22Rv1 (cell line): Measurements from ENCODE around the gene AMN.

ENCODE experiments used
- H3K27ac ChIP-seq: fragments of 450-650 bp; 2 replicates; pipeline ENCODE4 v1.5.1; 2017
- CTCF ChIP-seq: fragments of 450-650 bp; IDR thresholded peaks from 2 replicates; pipeline ENCODE4 v1.5.1; 2017; ENCODE audit warnings: mild to moderate bottlenecking
- ZFX ChIP-seq: fragments of 450-650 bp; IDR thresholded peaks from 2 replicates; pipeline ENCODE4 v1.6.1; 2017; ENCODE audit warnings: antibody characterized with exemption, borderline replicate concordance

AMN gene

GRCh38 chr14:102927346-102927877, 4.9 kb downstream of the AMN start:
- TF ChIP-seq CTCF: no peak
- TF ChIP-seq ZFX: no peak
- no peak overlapping the region for H3K27ac ChIP-seq

- no peak overlapping the region for H3K27ac ChIP-seq
These were observed 5.5 kb downstream of the AMN start for GRCh38 chr14:102927878-102928411.

GRCh38 chr14:102928412-102929240, 6.2 kb downstream of the AMN start:
- H3K27ac ChIP-seq: no peak overlapping the region
- TF ChIP-seq ZFX (no peak), CTCF (no peak)

More at GRCh38 chr14:102927878-102928411, 5.5 kb downstream of the AMN start:
- TF ChIP-seq ZFX (no peak), CTCF (no peak)

GRCh38 chr14:102929241-102930137, 7.0 kb downstream of the AMN start:
- TF ChIP-seq ZFX (no peak), CTCF (no peak)

GRCh38 chr14:102930138-102930752, 7.8 kb downstream of the AMN start:
- H3K27ac ChIP-seq: no peak overlapping the region
- TF ChIP-seq ZFX (no peak), CTCF (peak; percentile 38)

More at GRCh38 chr14:102929241-102930137, 7.0 kb downstream of the AMN start:
- no peak overlapping the region for H3K27ac ChIP-seq

- no peak overlapping the region for H3K27ac ChIP-seq
- no peak for TF ChIP-seq CTCF
- no peak for TF ChIP-seq ZFX
These were observed 8.5 kb downstream of the AMN start for GRCh38 chr14:102930753-102931579.
